Measurements from ENCODE around the gene PSRC1. TPM values are rescaled to one million over a fixed set of nuclear protein-coding genes. Genes with fewer than 3 reads are reported as not detected.

The PSRC1 gene
- total RNA-seq, 4 donors from 2014 or later: 1.9 to 6.8 (median 3.7) TPM

DNA sequence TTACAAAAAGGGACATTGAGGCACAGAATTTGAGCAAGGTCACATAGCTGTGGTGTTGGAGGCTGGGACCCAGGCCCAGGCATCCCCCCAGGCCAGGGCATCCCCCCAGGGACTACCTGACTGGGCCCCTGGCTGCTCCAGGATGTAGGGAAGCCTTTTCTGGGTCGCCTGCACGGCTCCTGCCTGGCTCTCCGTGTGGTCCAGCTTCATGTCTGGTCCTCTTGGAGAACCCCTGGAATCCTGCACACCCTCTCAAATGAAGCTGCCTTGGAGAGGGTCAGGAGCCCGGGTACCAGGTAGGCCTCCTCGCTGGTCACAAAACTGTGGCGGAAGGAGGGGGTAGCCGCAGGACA, 34.5 kb downstream of the PSRC1 start:
- TF ChIP-seq EP300 (IDR thresholded peaks at IDR 0.05): no peak
- TF ChIP-seq CTCF (IDR thresholded peaks at IDR 0.05): no peak
- TF ChIP-seq POLR2AphosphoS5 (IDR thresholded peaks at IDR 0.05): no peak
- TF ChIP-seq POLR2A (IDR thresholded peaks at IDR 0.05): no peak
- DNase-seq (ENCODE audit: low spot score in 2 of 2): peak in 1 of 2 donors; percentile 68
- no peaks in the 10 kb centered on the region for H3K27me3 ChIP-seq
- H3K27ac ChIP-seq: no peak overlapping the region
- peaks cover 29% of the 10 kb centered on the region for H3K4me1 ChIP-seq
- no peaks in the 10 kb centered on the region for H3K9me3 ChIP-seq
- WGBS: 95% methylated on average over 7 of the region's 7 CpGs
- H3K36me3 ChIP-seq: no peaks in the 10 kb centered on the region
- H3K4me3 ChIP-seq: no peak overlapping the region

DNA sequence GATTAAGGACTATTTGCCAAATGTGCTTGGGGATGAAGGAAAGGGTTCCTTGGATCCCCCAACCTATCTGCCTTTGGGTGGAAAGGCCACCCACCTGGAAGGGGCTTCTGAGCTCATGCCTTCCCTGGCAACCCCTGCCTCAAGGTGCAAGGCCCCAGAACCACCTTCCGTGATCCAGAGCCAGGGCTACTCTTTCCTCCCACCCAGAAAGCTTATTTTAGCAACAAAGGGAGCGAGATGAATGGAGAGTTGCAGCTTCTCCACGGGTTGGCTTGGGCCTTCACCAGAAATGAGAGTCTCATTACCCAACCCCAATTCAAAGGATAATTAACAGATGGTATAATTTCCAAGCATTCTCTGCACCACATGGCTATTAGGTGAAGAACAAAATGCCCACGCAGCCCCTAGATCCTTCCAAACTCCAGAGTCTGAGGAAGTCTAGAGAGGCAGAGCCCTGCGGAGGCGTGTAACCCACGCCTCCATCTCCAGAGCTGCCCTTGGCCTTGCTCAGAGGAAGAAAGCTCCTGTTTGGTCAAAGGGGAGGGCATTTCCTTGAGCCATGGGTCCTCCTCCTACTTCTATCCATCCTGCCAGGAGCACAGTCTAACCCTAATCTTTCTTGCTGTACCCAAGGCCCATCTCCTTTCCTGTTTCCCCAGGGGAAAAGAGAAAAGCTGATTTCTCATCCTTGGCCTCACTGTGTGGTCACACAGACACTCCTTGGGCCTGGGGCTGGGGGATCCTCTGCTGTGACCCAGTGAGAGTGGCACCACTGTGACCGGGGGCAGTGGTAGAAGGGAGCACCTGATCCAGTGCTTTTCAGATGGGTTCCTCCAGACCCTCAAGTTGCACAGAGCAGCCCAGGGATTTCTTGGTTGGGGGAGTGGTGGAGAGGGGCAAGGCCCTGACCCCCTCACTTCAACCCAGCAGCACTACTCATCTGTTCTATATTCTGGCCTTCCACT, 35.3 kb downstream of the PSRC1 start:
- 81% methylated on average over 6 of the region's 8 CpGs for WGBS
- Histone ChIP-seq H3K27ac (no peak overlapping the region), H3K9me3 (no peaks in the 10 kb centered on the region), H3K36me3 (no peaks in the 10 kb centered on the region), H3K27me3 (no peaks in the 10 kb centered on the region), H3K4me3 (no peak overlapping the region), H3K4me1 (peaks cover 22% of the 10 kb centered on the region)
- DNase-seq (ENCODE audit: low spot score in 2 of 2): peak in 1 of 2 donors; percentile 72
- TF ChIP-seq EP300 (IDR thresholded peaks at IDR 0.05) (no peak), POLR2A (IDR thresholded peaks at IDR 0.05) (no peak), POLR2AphosphoS5 (IDR thresholded peaks at IDR 0.05) (no peak), CTCF (IDR thresholded peaks at IDR 0.05) (no peak)

DNA sequence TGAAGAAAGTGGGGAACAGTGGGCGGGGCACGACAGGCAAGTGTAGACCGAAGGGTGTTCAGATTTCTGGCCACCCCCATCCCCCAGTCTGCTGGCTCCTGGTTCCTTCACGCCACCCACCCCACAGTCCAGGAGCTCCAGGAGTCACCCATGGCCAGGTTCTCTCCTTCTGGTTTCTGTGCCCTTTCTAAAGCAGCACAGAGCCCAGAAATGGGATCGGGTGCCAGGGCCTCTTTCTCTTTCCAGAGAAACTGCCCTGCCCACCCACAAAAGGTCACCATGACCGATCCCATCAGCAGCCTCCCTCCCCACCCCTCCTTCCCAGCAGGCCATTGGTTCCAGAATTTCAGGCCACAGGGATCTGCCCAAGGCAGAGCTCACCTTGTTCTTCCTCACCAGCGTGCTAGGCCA, 36.8 kb downstream of the PSRC1 start:
- WGBS: 87% methylated on average over 7 of the region's 7 CpGs
- Histone ChIP-seq H3K4me1 (peaks cover 30% of the 10 kb centered on the region), H3K4me3 (no peak overlapping the region), H3K36me3 (no peaks in the 10 kb centered on the region), H3K27ac (no peak overlapping the region), H3K27me3 (no peaks in the 10 kb centered on the region), H3K9me3 (no peaks in the 10 kb centered on the region)
- DNase-seq (ENCODE audit: low spot score in 2 of 2): peak in 1 of 2 donors; percentile 76
- TF ChIP-seq POLR2A (IDR thresholded peaks at IDR 0.05) (no peak), CTCF (IDR thresholded peaks at IDR 0.05) (no peak), EP300 (IDR thresholded peaks at IDR 0.05) (no peak), POLR2AphosphoS5 (IDR thresholded peaks at IDR 0.05) (no peak)

- DNase-seq (ENCODE audit: low spot score in 2 of 2): peak in 1 of 2 donors; percentile 28
- no peak overlapping the region for H3K4me3 ChIP-seq
- no peaks in the 10 kb centered on the region for H3K27me3 ChIP-seq
- H3K36me3 ChIP-seq: peaks cover 4% of the 10 kb centered on the region
- WGBS: 81% methylated on average over 8 of the region's 8 CpGs
- no peak overlapping the region for H3K27ac ChIP-seq
- TF ChIP-seq CTCF (IDR thresholded peaks at IDR 0.05) (no peak), POLR2A (IDR thresholded peaks at IDR 0.05) (no peak)
- H3K9me3 ChIP-seq: no peaks in the 10 kb centered on the region
- H3K4me1 ChIP-seq: peaks cover 40% of the 10 kb centered on the region
Measured at GRCh38 chr1:109243860-109244552, 38.9 kb downstream of the PSRC1 start.

DNA sequence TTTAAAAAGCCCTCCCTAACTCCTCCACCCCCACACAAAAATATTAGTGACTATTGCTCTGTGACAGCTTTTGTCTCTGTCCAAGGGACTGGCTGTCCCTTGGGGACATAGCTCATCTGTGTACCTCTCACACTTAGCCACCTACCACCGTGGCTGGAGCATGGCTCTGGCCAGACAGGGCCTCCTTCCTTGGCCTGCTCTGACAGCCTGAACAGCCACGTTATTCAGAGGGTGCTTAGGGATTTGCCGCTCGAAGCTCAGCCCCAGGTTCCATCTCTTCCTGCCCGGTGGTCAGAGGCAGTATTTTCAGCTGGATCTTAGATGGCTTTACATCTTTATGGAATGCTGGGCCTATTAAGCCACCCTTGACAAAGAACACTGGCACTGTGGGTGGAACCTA, 39.7 kb downstream of the PSRC1 start:
- Histone ChIP-seq H3K36me3 (peaks cover 12% of the 10 kb centered on the region), H3K9me3 (no peaks in the 10 kb centered on the region), H3K4me3 (no peak overlapping the region), H3K4me1 (peaks cover 40% of the 10 kb centered on the region), H3K27me3 (no peaks in the 10 kb centered on the region), H3K27ac (no peak overlapping the region)
- TF ChIP-seq EP300 (IDR thresholded peaks at IDR 0.05): no peak
- TF ChIP-seq POLR2AphosphoS5 (IDR thresholded peaks at IDR 0.05): no peak
- no peak for TF ChIP-seq CTCF (IDR thresholded peaks at IDR 0.05)
- no peak for TF ChIP-seq POLR2A (IDR thresholded peaks at IDR 0.05)
- DNase-seq (ENCODE audit: low spot score in 2 of 2): peak in 1 of 2 donors; percentile 66
- 82% methylated on average over 5 of the region's 5 CpGs for WGBS
